ENCODE data around the gene HMGA1. TPM values are rescaled to one million over a fixed set of nuclear protein-coding genes. Genes with fewer than 3 reads are reported as not detected.
A peak's percentile ranks its signal among the peaks of the same experiment; 100 is the strongest.

Gene HMGA1
- total RNA-seq, 6 experiments from 2014 or later, result 7.9 to 23.6 (median 14.8) TPM

DNA sequence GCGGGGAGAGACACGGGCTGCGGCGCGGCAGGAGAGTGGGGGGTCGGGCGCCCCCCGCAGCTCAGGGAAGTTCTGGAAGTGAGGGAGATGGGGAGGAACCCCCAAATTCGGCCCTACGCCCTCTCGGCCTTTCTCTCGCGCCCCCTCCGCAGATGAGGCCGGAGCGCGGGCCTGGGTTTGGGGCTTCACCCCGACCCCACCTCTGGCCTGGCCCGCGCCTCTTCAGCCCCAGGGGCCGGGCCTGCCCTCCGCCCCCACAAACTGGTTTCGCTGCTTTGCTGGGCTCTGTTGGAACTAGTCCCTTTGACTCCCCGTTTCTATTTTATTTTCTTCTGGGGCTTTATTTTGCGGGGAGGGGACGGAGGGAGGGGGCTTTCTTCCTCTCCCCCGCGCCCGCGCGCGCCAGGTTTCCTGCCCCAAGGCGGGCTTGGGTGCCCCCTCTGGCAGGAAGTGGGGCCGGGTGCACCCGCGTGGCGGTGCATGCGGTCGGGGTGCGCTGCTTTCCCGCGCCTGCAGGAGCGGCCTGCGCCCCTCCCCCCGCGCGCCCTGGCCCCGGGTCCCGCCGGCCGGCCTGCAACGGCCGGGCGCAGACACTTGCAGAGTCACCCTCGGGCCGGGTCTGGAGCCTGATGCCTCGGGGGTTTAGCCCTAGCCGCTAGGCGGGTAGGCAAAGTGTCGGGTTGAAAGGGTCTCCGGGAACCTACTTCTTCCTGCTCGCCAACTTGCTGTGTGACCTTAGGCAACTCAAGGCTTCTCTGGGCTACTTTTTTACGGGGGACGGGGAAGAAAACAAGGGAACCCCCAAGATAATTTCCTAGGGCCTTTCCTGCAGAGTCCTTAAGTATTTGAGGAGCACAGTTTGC lies 1.3 kb downstream of the HMGA1 start:
- Histone ChIP-seq H3K9me3 (no peaks in the 10 kb centered on the region), H3K36me3 (no peaks in the 10 kb centered on the region), H3K27ac (peak overlapping the region in 1 of 3 donors; percentile 49), H3K4me3 (peak overlapping the region; percentile 52 to 66 (median 58)), H3K27me3 (no peaks in the 10 kb centered on the region), H3K4me1 (peaks cover 0 to 14% (median 3%) of the 10 kb centered on the region in 4 donors)
- ATAC-seq (peak in 1 of 4 donors; percentile 6), DNase-seq (peak; percentile 55 to 63 (median 61))
- intact Hi-C loops (cut with DNase I), result no loop called here
- WGBS (ENCODE audit: insufficient coverage, low coverage, low lambda C conversion rate, missing lambda C conversion rate), result 7% methylated on average over 28 of the region's 64 CpGs
- TF ChIP-seq, protein P1, sequence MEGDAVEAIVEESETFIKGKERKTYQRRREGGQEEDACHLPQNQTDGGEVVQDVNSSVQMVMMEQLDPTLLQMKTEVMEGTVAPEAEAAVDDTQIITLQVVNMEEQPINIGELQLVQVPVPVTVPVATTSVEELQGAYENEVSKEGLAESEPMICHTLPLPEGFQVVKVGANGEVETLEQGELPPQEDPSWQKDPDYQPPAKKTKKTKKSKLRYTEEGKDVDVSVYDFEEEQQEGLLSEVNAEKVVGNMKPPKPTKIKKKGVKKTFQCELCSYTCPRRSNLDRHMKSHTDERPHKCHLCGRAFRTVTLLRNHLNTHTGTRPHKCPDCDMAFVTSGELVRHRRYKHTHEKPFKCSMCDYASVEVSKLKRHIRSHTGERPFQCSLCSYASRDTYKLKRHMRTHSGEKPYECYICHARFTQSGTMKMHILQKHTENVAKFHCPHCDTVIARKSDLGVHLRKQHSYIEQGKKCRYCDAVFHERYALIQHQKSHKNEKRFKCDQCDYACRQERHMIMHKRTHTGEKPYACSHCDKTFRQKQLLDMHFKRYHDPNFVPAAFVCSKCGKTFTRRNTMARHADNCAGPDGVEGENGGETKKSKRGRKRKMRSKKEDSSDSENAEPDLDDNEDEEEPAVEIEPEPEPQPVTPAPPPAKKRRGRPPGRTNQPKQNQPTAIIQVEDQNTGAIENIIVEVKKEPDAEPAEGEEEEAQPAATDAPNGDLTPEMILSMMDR (IDR thresholded peaks at IDR 0.05), result peak in 2 of 4 donors; percentile 22 to 25
- TF ChIP-seq POLR2A (IDR thresholded peaks at IDR 0.05), result no peak

DNA sequence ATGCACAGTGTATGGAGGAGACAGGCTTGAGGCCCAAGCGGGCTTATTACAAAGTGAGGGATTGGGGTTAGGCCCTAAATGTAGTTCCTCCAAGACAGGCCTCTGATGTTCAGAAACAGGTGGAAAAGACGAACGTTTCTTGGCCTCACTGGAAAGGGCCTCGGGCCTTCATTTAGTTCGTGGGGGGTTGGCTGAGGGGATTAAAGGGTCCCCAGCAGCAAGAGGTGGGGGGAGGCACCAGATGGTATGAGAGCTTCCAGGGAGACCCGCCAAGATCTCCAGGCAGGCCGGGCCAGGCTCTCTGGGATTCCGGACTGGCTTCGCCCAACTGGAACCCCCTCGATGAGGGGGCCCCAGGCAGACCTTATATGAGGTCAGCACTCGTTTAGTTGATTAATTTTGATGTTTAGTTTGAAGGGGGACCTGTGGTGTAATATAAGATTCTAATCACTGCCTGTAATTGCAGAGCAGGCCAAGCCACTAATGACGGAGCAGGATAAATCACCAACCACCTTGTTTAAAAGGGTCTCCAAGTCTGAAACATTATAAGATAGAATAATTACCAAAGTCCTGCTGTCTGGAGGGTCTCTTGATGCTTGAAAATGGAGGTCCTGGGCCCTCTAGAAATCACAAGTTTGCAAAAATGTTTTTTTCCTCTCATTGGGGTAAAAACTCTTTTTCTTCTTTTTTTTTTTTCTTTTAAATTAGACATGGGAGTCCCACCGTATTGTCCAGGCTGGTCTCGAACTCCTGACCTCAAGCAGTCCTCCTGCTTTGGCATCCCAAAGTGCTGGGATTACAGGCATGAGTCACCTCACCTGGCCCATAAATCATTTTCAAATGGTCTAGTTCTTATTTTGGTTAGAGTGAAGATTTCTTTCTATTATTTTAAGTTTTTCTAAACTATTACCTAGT lies 2.2 kb downstream of the HMGA1 start:
- no peak for ATAC-seq
- H3K4me1 ChIP-seq, result peaks cover 0 to 14% (median 3%) of the 10 kb centered on the region in 4 donors
- no peak overlapping the region for H3K27ac ChIP-seq
- TF ChIP-seq POLR2A (IDR thresholded peaks at IDR 0.05), result no peak
- TF ChIP-seq, protein P1 (IDR thresholded peaks at IDR 0.05), result no peak
- WGBS (ENCODE audit: insufficient coverage, low coverage, low lambda C conversion rate, missing lambda C conversion rate), result 69% methylated on average over 13 of the region's 14 CpGs
- H3K9me3 ChIP-seq, result no peaks in the 10 kb centered on the region
- DNase-seq, result peak in 2 of 3 donors; percentile 40 to 50
- H3K27me3 ChIP-seq, result no peaks in the 10 kb centered on the region
- H3K4me3 ChIP-seq, result no peak overlapping the region
- intact Hi-C loops (cut with DNase I), result no loop called here
- H3K36me3 ChIP-seq, result no peaks in the 10 kb centered on the region

DNA sequence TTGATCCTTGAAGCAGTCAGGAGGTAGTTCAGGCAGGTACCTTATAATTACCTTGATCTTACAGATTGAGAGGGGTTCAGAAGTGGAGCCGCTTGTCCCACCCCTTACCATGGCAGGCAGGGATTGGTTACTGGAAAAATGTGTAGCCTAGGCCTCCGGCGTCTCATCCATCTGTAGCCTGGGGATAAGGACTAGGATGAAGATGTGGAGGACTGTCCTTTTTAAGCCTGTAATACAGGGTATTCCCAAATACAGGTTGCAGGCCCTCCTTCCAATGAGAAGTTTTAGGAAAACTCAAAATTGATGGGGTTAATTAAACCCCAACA lies 2.8 kb downstream of the HMGA1 start:
- ATAC-seq (no peak), DNase-seq (peak in 1 of 3 donors; percentile 2)
- Histone ChIP-seq H3K9me3 (no peaks in the 10 kb centered on the region), H3K4me1 (peaks cover 0 to 14% (median 3%) of the 10 kb centered on the region in 4 donors), H3K27ac (no peak overlapping the region), H3K4me3 (no peak overlapping the region), H3K27me3 (no peaks in the 10 kb centered on the region), H3K36me3 (no peaks in the 10 kb centered on the region)
- WGBS (ENCODE audit: insufficient coverage, low coverage, low lambda C conversion rate, missing lambda C conversion rate), result 85% methylated on average over 3 of the region's 3 CpGs
- TF ChIP-seq POLR2A (IDR thresholded peaks at IDR 0.05), result no peak
- TF ChIP-seq, protein P1 (IDR thresholded peaks at IDR 0.05), result no peak
- intact Hi-C loops (cut with DNase I), result no loop called here

GRCh38 chr6:34239893-34240292 lies 3.2 kb downstream of the HMGA1 start:
- no peaks in the 10 kb centered on the region for H3K36me3 ChIP-seq
- ATAC-seq, result no peak
- intact Hi-C loops (cut with DNase I), result loop anchor here in 1 of 2 donors (10.0 kb wide), 1 partner anchor 175 kb away; no protein-coding TSS in a partner anchor
- H3K9me3 ChIP-seq, result no peaks in the 10 kb centered on the region
- DNase-seq, result peak in 1 of 3 donors; percentile 1
- TF ChIP-seq, protein P1 (IDR thresholded peaks at IDR 0.05), result no peak
- peaks cover 0 to 14% (median 3%) of the 10 kb centered on the region in 4 donors for H3K4me1 ChIP-seq
- H3K4me3 ChIP-seq, result no peak overlapping the region
- no peak overlapping the region for H3K27ac ChIP-seq
- H3K27me3 ChIP-seq, result no peaks in the 10 kb centered on the region
- WGBS (ENCODE audit: insufficient coverage, low coverage, low lambda C conversion rate, missing lambda C conversion rate), result 92% methylated on average over 2 of the region's 2 CpGs

Data from right lobe of liver (tissue), 6 donors.